ENCODE results near the gene VPS72.

DNA sequence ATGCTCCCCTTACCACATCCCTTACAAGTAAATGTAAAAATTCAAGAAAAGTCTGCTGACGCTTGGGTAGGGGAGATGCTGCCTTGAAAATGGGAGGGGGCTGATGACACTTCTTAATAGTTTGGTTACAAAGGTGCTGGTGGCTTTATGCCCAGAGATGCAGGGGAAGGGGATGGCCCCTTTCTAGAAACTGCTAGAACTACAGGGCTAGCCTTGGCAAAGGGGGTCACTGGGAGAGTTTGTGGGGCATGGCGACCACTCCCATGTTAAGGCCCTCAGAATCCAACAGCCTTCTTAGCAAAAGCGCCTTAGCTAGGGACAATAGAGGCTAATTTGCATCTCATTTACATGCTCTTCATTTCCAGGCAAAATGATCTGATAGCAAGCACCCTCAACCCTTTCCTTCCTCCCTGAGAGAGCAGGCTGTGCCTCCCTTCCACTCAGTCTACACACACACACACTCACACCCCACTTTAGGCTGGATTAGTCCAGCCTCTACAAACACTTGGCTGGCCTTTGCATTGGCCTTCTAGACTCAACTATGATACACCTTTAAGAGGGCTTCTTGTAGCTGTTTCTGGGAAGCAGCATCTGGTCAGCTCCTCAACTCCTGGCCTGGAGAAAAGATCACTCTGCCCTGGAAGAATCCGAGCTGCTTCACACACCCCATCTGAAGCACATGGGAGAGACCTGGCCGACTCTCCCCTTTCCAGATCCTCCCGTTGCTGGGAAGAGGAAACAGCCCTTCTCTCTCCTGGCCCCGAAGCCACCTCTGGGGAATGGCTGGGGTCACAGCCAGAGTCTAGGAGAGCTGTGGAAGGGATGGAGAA, 45.3 kb downstream of the VPS72 start:
- no peak for TF ChIP-seq POLR2AphosphoS5 (IDR thresholded peaks at IDR 0.05; ENCODE audit: low read depth, low read length)
- TF ChIP-seq POLR2A (IDR thresholded peaks at IDR 0.05; ENCODE audit: low read depth, low read length) = no peak

Measured in GM12891 (cell line).